Liver (tissue), 9 donors: ENCODE results near the gene C10orf71. TPM values are rescaled to one million over a fixed set of nuclear protein-coding genes. Genes with fewer than 3 reads are reported as not detected.

Experiments used
- DNase-seq: peaks from one replicate; pipeline ENCODE4 v3.0.0-alpha.2; 2017; ENCODE audit warnings: low spot score
- H3K27ac ChIP-seq, 2 donors: one replicate each; pipeline ENCODE4 v1.7.0; 2013; ENCODE audit warnings: inconsistent platforms in 2 of 2, low read length in 2 of 2, control low read depth in 1 of 2, low read depth in 1 of 2, mild to moderate bottlenecking in 1 of 2
- H3K27me3 ChIP-seq, 4 donors: one replicate each; pipeline versions ENCODE4 v1.6.1 to v1.7.0; 2013; ENCODE audit warnings: low read length in 3 of 4, inconsistent platforms in 1 of 4, mild to moderate bottlenecking in 1 of 4, moderate library complexity in 1 of 4; ENCODE audit not compliant: control insufficient read depth in 4 of 4, insufficient read depth in 4 of 4
- H3K36me3 ChIP-seq, 4 donors: one replicate each; pipeline versions ENCODE4 v1.6.1 to v1.7.0; 2013; ENCODE audit warnings: low read length in 3 of 4, mild to moderate bottlenecking in 3 of 4, low read depth in 1 of 4, moderate library complexity in 1 of 4; ENCODE audit not compliant: control insufficient read depth in 4 of 4, insufficient read depth in 3 of 4
- H3K4me1 ChIP-seq, 4 donors: one replicate each; pipeline versions ENCODE4 v1.6.1 to v1.7.0; 2013; ENCODE audit warnings: low read length in 3 of 4, mild to moderate bottlenecking in 3 of 4, moderate library complexity in 1 of 4; ENCODE audit not compliant: control insufficient read depth in 4 of 4, insufficient read depth in 4 of 4
- H3K4me3 ChIP-seq, 3 donors: one replicate each; pipeline versions ENCODE4 v1.6.1 to v1.7.0; 2013; ENCODE audit warnings: low read length in 3 of 3, control low read depth in 1 of 3, low read depth in 1 of 3, mild to moderate bottlenecking in 1 of 3
- H3K9ac ChIP-seq, 2 donors: one replicate each; pipeline ENCODE4 v1.7.0; 2013; ENCODE audit warnings: low read length in 2 of 2, mild to moderate bottlenecking in 2 of 2, moderate library complexity in 2 of 2, control low read depth in 1 of 2, low read depth in 1 of 2
- H3K9me3 ChIP-seq, 4 donors: one replicate each; pipeline versions ENCODE4 v1.6.1 to v1.7.0; 2013; ENCODE audit warnings: low read length in 3 of 4; ENCODE audit not compliant: control insufficient read depth in 4 of 4
- EGR1 ChIP-seq, 2 donors: IDR thresholded peaks; 2 replicates each; pipeline ENCODE4 v1.6.1; 2016 to 2018; ENCODE audit warnings: antibody characterized with exemption in 2 of 2, low read depth in 2 of 2
- FOXA1 ChIP-seq: IDR thresholded peaks from 2 replicates; pipeline ENCODE4 v1.6.1; 2016; ENCODE audit warnings: antibody characterized with exemption
- FOXA2 ChIP-seq: IDR thresholded peaks from 2 replicates; pipeline ENCODE4 v1.6.1; 2016; ENCODE audit warnings: antibody characterized with exemption
- HNF4A ChIP-seq, 2 donors: conservative IDR thresholded peaks; 2 replicates each; pipeline ENCODE4 v1.6.1; 2016; ENCODE audit warnings: antibody characterized with exemption in 2 of 2, mild to moderate bottlenecking in 2 of 2
- HNF4G ChIP-seq: IDR thresholded peaks from 2 replicates; pipeline ENCODE4 v1.6.1; 2016; ENCODE audit warnings: antibody characterized with exemption
- JUND ChIP-seq, 2 donors: IDR thresholded peaks; 2 replicates each; pipeline ENCODE4 v1.6.1; 2016; ENCODE audit warnings: antibody characterized with exemption in 2 of 2
- MAX ChIP-seq: IDR thresholded peaks from 2 replicates; pipeline ENCODE4 v1.6.1; 2016; ENCODE audit warnings: antibody characterized with exemption
- NR2F2 ChIP-seq: IDR thresholded peaks from 2 replicates; pipeline ENCODE4 v1.6.1; 2016; ENCODE audit warnings: antibody characterized with exemption
- RAD21 ChIP-seq, 2 donors: IDR thresholded peaks; 2 replicates each; pipeline ENCODE4 v1.6.1; 2016; ENCODE audit warnings: antibody characterized with exemption in 2 of 2, mild to moderate bottlenecking in 2 of 2
- RXRA ChIP-seq, 2 donors: IDR thresholded peaks; 2 replicates each; pipeline ENCODE4 v1.6.1; 2017 to 2018; ENCODE audit warnings: antibody characterized with exemption in 2 of 2, mild to moderate bottlenecking in 1 of 2
- SP1 ChIP-seq: IDR thresholded peaks from 2 replicates; pipeline ENCODE4 v1.6.1; 2018; ENCODE audit warnings: antibody characterized with exemption, mild to moderate bottlenecking
- TAF1 ChIP-seq: conservative IDR thresholded peaks from 2 replicates; pipeline ENCODE4 v1.6.1; 2016; ENCODE audit warnings: antibody characterized with exemption, mild to moderate bottlenecking
- YY1 ChIP-seq: IDR thresholded peaks from 2 replicates; pipeline ENCODE4 v1.6.1; 2016; ENCODE audit warnings: antibody characterized with exemption, mild to moderate bottlenecking
- ZBTB33 ChIP-seq: IDR thresholded peaks from 2 replicates; pipeline ENCODE4 v1.6.1; 2016; ENCODE audit warnings: antibody characterized with exemption
- WGBS: extraction: QIAGEN DNeasy Blood & Tissue Kit; methylation state at CpG from one replicate; pipeline ENCODE4 v1.1.7; 2013; 5-methylcytosine and 5-hydroxymethylcytosine counted together
- polyA plus RNA-seq, 2 donors: library from polyadenylated mRNA; stranded (reverse) in 1 of 2; unstranded in 1 of 2; fragments of 200-250 nt in 1 of 2; fragments of >200 nt in 1 of 2; fragmentation: Nextera tagmentation in 1 of 2; extraction: Ambion mirVana in 1 of 2; gene quantifications; one replicate each; pipeline versions ENCODE4 v1.2.1 to v1.2.3, GENCODE V29; 2013 to 2015
- total RNA-seq, 2 donors: library from RNA; depleted of rRNA; stranded (reverse); fragments of >200 nt; gene quantifications; one replicate each; pipeline ENCODE4 v1.2.3, GENCODE V29; 2014
- TF ChIP-seq, protein P1 (sequence below): fragments of 150-350 bp; IDR thresholded peaks from 2 replicates; pipeline ENCODE4 v1.5.1; 2017; ENCODE audit warnings: improper control_type of control experiment, low read depth, low read length; ENCODE audit not compliant: missing input control
- TF ChIP-seq, protein P2 (sequence below): IDR thresholded peaks from 2 replicates; pipeline ENCODE4 v1.6.1; 2016; ENCODE audit warnings: antibody characterized with exemption, mild to moderate bottlenecking
- TF ChIP-seq, protein P3 (sequence below): IDR thresholded peaks from 2 replicates; pipeline ENCODE4 v1.6.1; 2016; ENCODE audit warnings: antibody characterized with exemption
- donor health status: healthy.
- donor health status: healthy.
- donor health status: healthy.
- donor health status: healthy.
- donor health status: healthy.

Gene C10orf71
- total and polyA plus RNA-seq, 4 donors: 0.03 TPM; not detected in 3

DNA sequence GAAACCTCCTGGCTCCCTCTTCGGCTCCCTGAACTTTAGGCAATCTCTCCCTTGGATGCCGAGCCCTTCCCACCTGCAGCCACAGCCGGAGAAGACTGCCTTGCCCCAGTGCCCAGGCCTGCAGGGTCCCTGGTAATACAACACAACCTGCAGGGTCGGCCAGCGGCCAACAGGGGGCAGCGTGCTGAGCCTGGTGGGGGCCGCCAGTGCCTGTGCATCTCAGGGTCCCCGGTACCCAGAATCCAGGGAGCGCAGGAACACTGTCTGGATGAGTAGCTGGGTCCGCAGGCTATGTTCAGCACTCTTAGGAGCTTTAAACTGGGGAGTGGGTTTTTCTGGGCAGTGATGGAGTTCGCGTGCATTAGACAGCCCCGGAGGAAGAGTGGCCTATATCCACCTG is 17.5 kb upstream of the C10orf71 start:
- DNase-seq: no peak
- Histone ChIP-seq H3K27ac (no peak overlapping the region), H3K4me3 (no peak overlapping the region), H3K9ac (no peak overlapping the region), H3K9me3 (no peaks in the 10 kb centered on the region), H3K4me1 (no peaks in the 10 kb centered on the region), H3K27me3 (peaks cover 0 to 5% (median 0%) of the 10 kb centered on the region in 4 donors), H3K36me3 (no peaks in the 10 kb centered on the region)
- 60% methylated on average over 13 of the region's 13 CpGs for WGBS
- TF ChIP-seq JUND (IDR thresholded peaks at IDR 0.05): no peak
- TF ChIP-seq MAX: no peak
- TF ChIP-seq, protein P1, sequence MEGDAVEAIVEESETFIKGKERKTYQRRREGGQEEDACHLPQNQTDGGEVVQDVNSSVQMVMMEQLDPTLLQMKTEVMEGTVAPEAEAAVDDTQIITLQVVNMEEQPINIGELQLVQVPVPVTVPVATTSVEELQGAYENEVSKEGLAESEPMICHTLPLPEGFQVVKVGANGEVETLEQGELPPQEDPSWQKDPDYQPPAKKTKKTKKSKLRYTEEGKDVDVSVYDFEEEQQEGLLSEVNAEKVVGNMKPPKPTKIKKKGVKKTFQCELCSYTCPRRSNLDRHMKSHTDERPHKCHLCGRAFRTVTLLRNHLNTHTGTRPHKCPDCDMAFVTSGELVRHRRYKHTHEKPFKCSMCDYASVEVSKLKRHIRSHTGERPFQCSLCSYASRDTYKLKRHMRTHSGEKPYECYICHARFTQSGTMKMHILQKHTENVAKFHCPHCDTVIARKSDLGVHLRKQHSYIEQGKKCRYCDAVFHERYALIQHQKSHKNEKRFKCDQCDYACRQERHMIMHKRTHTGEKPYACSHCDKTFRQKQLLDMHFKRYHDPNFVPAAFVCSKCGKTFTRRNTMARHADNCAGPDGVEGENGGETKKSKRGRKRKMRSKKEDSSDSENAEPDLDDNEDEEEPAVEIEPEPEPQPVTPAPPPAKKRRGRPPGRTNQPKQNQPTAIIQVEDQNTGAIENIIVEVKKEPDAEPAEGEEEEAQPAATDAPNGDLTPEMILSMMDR: no peak
- no peak for TF ChIP-seq FOXA1
- TF ChIP-seq FOXA2: no peak
- TF ChIP-seq SP1: no peak
- no peak for TF ChIP-seq HNF4A (conservative IDR thresholded peaks at IDR 0.05)
- TF ChIP-seq ZBTB33: no peak
- no peak for TF ChIP-seq HNF4G
- TF ChIP-seq, protein P2, sequence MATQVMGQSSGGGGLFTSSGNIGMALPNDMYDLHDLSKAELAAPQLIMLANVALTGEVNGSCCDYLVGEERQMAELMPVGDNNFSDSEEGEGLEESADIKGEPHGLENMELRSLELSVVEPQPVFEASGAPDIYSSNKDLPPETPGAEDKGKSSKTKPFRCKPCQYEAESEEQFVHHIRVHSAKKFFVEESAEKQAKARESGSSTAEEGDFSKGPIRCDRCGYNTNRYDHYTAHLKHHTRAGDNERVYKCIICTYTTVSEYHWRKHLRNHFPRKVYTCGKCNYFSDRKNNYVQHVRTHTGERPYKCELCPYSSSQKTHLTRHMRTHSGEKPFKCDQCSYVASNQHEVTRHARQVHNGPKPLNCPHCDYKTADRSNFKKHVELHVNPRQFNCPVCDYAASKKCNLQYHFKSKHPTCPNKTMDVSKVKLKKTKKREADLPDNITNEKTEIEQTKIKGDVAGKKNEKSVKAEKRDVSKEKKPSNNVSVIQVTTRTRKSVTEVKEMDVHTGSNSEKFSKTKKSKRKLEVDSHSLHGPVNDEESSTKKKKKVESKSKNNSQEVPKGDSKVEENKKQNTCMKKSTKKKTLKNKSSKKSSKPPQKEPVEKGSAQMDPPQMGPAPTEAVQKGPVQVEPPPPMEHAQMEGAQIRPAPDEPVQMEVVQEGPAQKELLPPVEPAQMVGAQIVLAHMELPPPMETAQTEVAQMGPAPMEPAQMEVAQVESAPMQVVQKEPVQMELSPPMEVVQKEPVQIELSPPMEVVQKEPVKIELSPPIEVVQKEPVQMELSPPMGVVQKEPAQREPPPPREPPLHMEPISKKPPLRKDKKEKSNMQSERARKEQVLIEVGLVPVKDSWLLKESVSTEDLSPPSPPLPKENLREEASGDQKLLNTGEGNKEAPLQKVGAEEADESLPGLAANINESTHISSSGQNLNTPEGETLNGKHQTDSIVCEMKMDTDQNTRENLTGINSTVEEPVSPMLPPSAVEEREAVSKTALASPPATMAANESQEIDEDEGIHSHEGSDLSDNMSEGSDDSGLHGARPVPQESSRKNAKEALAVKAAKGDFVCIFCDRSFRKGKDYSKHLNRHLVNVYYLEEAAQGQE: no peak
- TF ChIP-seq TAF1: no peak
- TF ChIP-seq EGR1 (IDR thresholded peaks at IDR 0.05; ENCODE audit: low read depth in 2 of 2): no peak
- no peak for TF ChIP-seq RXRA (IDR thresholded peaks at IDR 0.05)
- TF ChIP-seq, protein P3, sequence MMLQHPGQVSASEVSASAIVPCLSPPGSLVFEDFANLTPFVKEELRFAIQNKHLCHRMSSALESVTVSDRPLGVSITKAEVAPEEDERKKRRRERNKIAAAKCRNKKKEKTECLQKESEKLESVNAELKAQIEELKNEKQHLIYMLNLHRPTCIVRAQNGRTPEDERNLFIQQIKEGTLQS: no peak
- no peak for TF ChIP-seq RAD21 (IDR thresholded peaks at IDR 0.05)
- TF ChIP-seq NR2F2: no peak
- no peak for TF ChIP-seq YY1

DNA sequence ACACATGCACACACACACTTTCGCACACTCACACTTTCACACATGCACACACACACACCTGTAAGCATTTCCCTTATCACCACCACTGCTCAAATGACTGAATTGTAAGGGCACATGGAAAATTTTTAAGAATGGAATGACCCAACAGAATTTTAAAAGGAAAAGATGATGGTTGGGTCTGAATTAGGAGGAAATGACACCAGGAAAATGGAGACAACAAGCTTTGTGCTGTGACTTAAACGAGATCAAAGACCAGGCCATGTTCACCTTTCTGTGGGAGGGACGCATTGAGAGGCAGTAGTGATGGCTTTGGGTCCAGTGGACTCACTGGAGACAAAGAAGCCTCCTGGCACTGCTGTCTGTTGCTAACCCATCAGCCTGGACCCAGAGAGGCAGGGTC is 16.7 kb upstream of the C10orf71 start:
- H3K4me1 ChIP-seq: no peaks in the 10 kb centered on the region
- no peaks in the 10 kb centered on the region for H3K36me3 ChIP-seq
- WGBS: 68% methylated on average over 3 of the region's 3 CpGs
- no peaks in the 10 kb centered on the region for H3K9me3 ChIP-seq
- H3K27me3 ChIP-seq: peaks cover 0 to 5% (median 0%) of the 10 kb centered on the region in 4 donors
- DNase-seq: no peak
- TF ChIP-seq RXRA (IDR thresholded peaks at IDR 0.05): no peak
- TF ChIP-seq SP1: no peak
- no peak overlapping the region for H3K27ac ChIP-seq
- H3K9ac ChIP-seq: no peak overlapping the region
- H3K4me3 ChIP-seq: no peak overlapping the region
